Nephron (organoid): ENCODE data around the gene LGR4.
"Not testable (repeated sequence)": the region's sequence is repeated elsewhere in the genome, so short reads cannot be mapped to it uniquely, and the experiment has no call there.

ENCODE experiments used
- H3K27ac Mint-ChIP-seq, 3 experiments: 2 replicates each; pipeline ENCODE4 v1.8.0; 2020; ENCODE audit warnings: mixed read lengths in 3 of 3, mild to moderate bottlenecking in 2 of 3, moderate library complexity in 1 of 3
- H3K27me3 Mint-ChIP-seq: 2 replicates; pipeline ENCODE4 v1.8.0; 2021; ENCODE audit warnings: low read depth, mild to moderate bottlenecking, moderate library complexity, mixed read lengths
- H3K36me3 Mint-ChIP-seq: 2 replicates; pipeline ENCODE4 v1.8.0; 2020; ENCODE audit warnings: low read depth, mixed read lengths
- H3K4me1 Mint-ChIP-seq: 2 replicates; pipeline ENCODE4 v1.8.0; 2020; ENCODE audit warnings: mixed read lengths
- H3K4me3 Mint-ChIP-seq, 3 experiments: 2 replicates each; pipeline ENCODE4 v1.8.0; 2020; ENCODE audit warnings: mild to moderate bottlenecking in 3 of 3, mixed read lengths in 3 of 3, moderate library complexity in 2 of 3
- H3K9me3 Mint-ChIP-seq: 2 replicates; pipeline ENCODE4 v1.8.0; 2020; ENCODE audit warnings: mixed read lengths
- TF ChIP-seq, protein P1 (sequence below), 3 experiments: fragments of 200-600 bp; sonication (generic); IDR thresholded peaks; one replicate each; pipeline ENCODE4 v1.5.0; 2021; ENCODE audit warnings: antibody characterized with exemption in 3 of 3; ENCODE audit not compliant: unreplicated experiment in 3 of 3

The LGR4 gene

GRCh38 chr11:27472398-27473016 is at the start of gene LGR4:
LGR4 (minus strand) TSS chr11:27472790; CDS start chr11:27472302, 488 bp downstream.
- H3K9me3 Mint-ChIP-seq = no peaks in the 10 kb centered on the region

GRCh38 chr11:27520226-27520625 is 47.6 kb upstream of the LGR4 start:
- no peaks in the 10 kb centered on the region for H3K36me3 Mint-ChIP-seq
- H3K4me3 Mint-ChIP-seq = no peak overlapping the region
- H3K4me1 Mint-ChIP-seq = no peaks in the 10 kb centered on the region
- no peaks in the 10 kb centered on the region for H3K9me3 Mint-ChIP-seq
- TF ChIP-seq, protein P1, sequence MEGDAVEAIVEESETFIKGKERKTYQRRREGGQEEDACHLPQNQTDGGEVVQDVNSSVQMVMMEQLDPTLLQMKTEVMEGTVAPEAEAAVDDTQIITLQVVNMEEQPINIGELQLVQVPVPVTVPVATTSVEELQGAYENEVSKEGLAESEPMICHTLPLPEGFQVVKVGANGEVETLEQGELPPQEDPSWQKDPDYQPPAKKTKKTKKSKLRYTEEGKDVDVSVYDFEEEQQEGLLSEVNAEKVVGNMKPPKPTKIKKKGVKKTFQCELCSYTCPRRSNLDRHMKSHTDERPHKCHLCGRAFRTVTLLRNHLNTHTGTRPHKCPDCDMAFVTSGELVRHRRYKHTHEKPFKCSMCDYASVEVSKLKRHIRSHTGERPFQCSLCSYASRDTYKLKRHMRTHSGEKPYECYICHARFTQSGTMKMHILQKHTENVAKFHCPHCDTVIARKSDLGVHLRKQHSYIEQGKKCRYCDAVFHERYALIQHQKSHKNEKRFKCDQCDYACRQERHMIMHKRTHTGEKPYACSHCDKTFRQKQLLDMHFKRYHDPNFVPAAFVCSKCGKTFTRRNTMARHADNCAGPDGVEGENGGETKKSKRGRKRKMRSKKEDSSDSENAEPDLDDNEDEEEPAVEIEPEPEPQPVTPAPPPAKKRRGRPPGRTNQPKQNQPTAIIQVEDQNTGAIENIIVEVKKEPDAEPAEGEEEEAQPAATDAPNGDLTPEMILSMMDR (IDR thresholded peaks at IDR 0.05; ENCODE audit: unreplicated experiment in 3 of 3) = no peak
- no peaks in the 10 kb centered on the region for H3K27me3 Mint-ChIP-seq
- no peak overlapping the region for H3K27ac Mint-ChIP-seq

More at GRCh38 chr11:27472398-27473016, at the start of gene LGR4:
- Mint-ChIP-seq H3K27ac (peak within 1 kb of the TSS; percentile 92 to 98 (median 98)), H3K27me3 (no peaks in the 10 kb centered on the region), H3K4me1 (peaks cover 42% of the 10 kb centered on the region), H3K4me3 (peak within 1 kb of the TSS; percentile 92 to 93 (median 92)), H3K36me3 (no peaks in the 10 kb centered on the region)
- TF ChIP-seq, protein P1 (IDR thresholded peaks at IDR 0.05; ENCODE audit: unreplicated experiment in 3 of 3) = no peak

DNA sequence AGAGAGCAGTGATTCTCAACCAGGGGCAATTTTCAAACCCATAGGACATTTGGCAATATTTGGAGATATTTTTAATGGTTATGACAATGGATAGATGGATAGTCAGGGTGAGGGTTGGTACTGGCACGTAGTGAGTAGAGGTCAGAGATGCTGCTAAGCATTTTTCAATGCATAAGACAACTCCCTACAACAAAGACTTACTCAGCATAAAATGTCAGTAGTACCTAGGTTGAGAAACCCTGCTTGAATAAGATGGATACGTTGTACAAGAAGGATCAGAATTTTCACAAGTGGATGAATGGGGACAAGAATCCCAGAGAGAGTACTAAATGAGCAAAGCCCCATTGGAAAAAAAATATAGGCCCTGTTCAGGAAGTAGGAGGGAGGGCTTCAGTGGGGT is 45.9 kb upstream of the LGR4 start:
- TF ChIP-seq, protein P1 (IDR thresholded peaks at IDR 0.05; ENCODE audit: unreplicated experiment in 3 of 3) = no peak
- Mint-ChIP-seq H3K4me3 (no peak overlapping the region), H3K27me3 (no peaks in the 10 kb centered on the region), H3K4me1 (no peaks in the 10 kb centered on the region), H3K27ac (no peak overlapping the region), H3K9me3 (peaks cover 4% of the 10 kb centered on the region), H3K36me3 (no peaks in the 10 kb centered on the region)

GRCh38 chr11:27517490-27517889 is 44.9 kb upstream of the LGR4 start:
- not testable (repeated sequence) for H3K27me3 Mint-ChIP-seq, H3K36me3 Mint-ChIP-seq, H3K4me3 Mint-ChIP-seq, H3K9me3 Mint-ChIP-seq, H3K4me1 Mint-ChIP-seq, H3K27ac Mint-ChIP-seq

DNA sequence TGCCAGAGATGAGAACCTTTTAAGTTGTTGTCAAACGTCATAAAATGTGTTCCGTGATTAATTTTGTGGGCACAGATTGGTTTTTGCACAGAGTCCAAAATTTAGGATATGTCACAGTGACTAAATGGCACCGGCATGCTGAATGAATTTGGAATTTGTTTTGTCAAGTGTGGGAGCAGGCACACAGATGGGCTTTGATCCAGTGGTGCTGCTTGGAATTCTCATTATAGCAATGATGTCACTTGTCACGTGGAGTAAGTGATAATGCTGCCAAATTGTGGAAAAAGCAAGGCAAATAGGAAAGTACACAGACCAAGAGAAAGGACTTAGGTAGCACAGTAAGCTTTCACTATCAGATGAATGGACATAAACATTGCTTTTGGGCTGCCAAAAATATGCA is 42.0 kb upstream of the LGR4 start:
- no peak overlapping the region for H3K27ac Mint-ChIP-seq
- H3K36me3 Mint-ChIP-seq = no peaks in the 10 kb centered on the region
- H3K27me3 Mint-ChIP-seq = no peaks in the 10 kb centered on the region
- H3K9me3 Mint-ChIP-seq = peaks cover 4% of the 10 kb centered on the region
- H3K4me1 Mint-ChIP-seq = no peaks in the 10 kb centered on the region
- TF ChIP-seq, protein P1 (IDR thresholded peaks at IDR 0.05; ENCODE audit: unreplicated experiment in 3 of 3) = no peak
- no peak overlapping the region for H3K4me3 Mint-ChIP-seq

- H3K27me3 Mint-ChIP-seq = no peaks in the 10 kb centered on the region
- H3K9me3 Mint-ChIP-seq = peaks cover 4% of the 10 kb centered on the region
- no peak overlapping the region for H3K27ac Mint-ChIP-seq
- no peak overlapping the region for H3K4me3 Mint-ChIP-seq
- TF ChIP-seq, protein P1 (IDR thresholded peaks at IDR 0.05; ENCODE audit: unreplicated experiment in 3 of 3) = no peak
- no peaks in the 10 kb centered on the region for H3K4me1 Mint-ChIP-seq
- no peaks in the 10 kb centered on the region for H3K36me3 Mint-ChIP-seq
These were observed 41.5 kb upstream of the LGR4 start for GRCh38 chr11:27514076-27514475.
